Liver (tissue), 9 donors: ENCODE results near the gene COA1. TPM values are rescaled to one million over a fixed set of nuclear protein-coding genes. Genes with fewer than 3 reads are reported as not detected.

Experiments used
- DNase-seq: peaks from one replicate; pipeline ENCODE4 v3.0.0-alpha.2; 2017; ENCODE audit warnings: low spot score
- H3K27ac ChIP-seq, 2 donors: one replicate each; pipeline ENCODE4 v1.7.0; 2013; ENCODE audit warnings: inconsistent platforms in 2 of 2, low read length in 2 of 2, control low read depth in 1 of 2, low read depth in 1 of 2, mild to moderate bottlenecking in 1 of 2
- H3K27me3 ChIP-seq, 4 donors: one replicate each; pipeline versions ENCODE4 v1.6.1 to v1.7.0; 2013; ENCODE audit warnings: low read length in 3 of 4, inconsistent platforms in 1 of 4, mild to moderate bottlenecking in 1 of 4, moderate library complexity in 1 of 4; ENCODE audit not compliant: control insufficient read depth in 4 of 4, insufficient read depth in 4 of 4
- H3K36me3 ChIP-seq, 4 donors: one replicate each; pipeline versions ENCODE4 v1.6.1 to v1.7.0; 2013; ENCODE audit warnings: low read length in 3 of 4, mild to moderate bottlenecking in 3 of 4, low read depth in 1 of 4, moderate library complexity in 1 of 4; ENCODE audit not compliant: control insufficient read depth in 4 of 4, insufficient read depth in 3 of 4
- H3K4me1 ChIP-seq, 4 donors: one replicate each; pipeline versions ENCODE4 v1.6.1 to v1.7.0; 2013; ENCODE audit warnings: low read length in 3 of 4, mild to moderate bottlenecking in 3 of 4, moderate library complexity in 1 of 4; ENCODE audit not compliant: control insufficient read depth in 4 of 4, insufficient read depth in 4 of 4
- H3K4me3 ChIP-seq, 3 donors: one replicate each; pipeline versions ENCODE4 v1.6.1 to v1.7.0; 2013; ENCODE audit warnings: low read length in 3 of 3, control low read depth in 1 of 3, low read depth in 1 of 3, mild to moderate bottlenecking in 1 of 3
- H3K9ac ChIP-seq, 2 donors: one replicate each; pipeline ENCODE4 v1.7.0; 2013; ENCODE audit warnings: low read length in 2 of 2, mild to moderate bottlenecking in 2 of 2, moderate library complexity in 2 of 2, control low read depth in 1 of 2, low read depth in 1 of 2
- H3K9me3 ChIP-seq, 4 donors: one replicate each; pipeline versions ENCODE4 v1.6.1 to v1.7.0; 2013; ENCODE audit warnings: low read length in 3 of 4; ENCODE audit not compliant: control insufficient read depth in 4 of 4
- ATF3 ChIP-seq: IDR thresholded peaks from 2 replicates; pipeline ENCODE4 v1.6.1; 2016; ENCODE audit warnings: antibody characterized with exemption
- CTCF ChIP-seq: fragments of 150-350 bp; IDR thresholded peaks from 2 replicates; pipeline ENCODE4 v1.5.1; 2017; ENCODE audit warnings: improper control_type of control experiment, low read depth, low read length; ENCODE audit not compliant: missing input control
- FOXA1 ChIP-seq: IDR thresholded peaks from 2 replicates; pipeline ENCODE4 v1.6.1; 2016; ENCODE audit warnings: antibody characterized with exemption
- GABPA ChIP-seq, 2 donors: IDR thresholded peaks in 1 of 2; conservative IDR thresholded peaks in 1 of 2; 2 replicates each; pipeline ENCODE4 v1.6.1; 2016; ENCODE audit warnings: antibody characterized with exemption in 2 of 2, mild to moderate bottlenecking in 1 of 2, moderate library complexity in 1 of 2
- HNF4G ChIP-seq: IDR thresholded peaks from 2 replicates; pipeline ENCODE4 v1.6.1; 2016; ENCODE audit warnings: antibody characterized with exemption
- JUND ChIP-seq, 2 donors: IDR thresholded peaks; 2 replicates each; pipeline ENCODE4 v1.6.1; 2016; ENCODE audit warnings: antibody characterized with exemption in 2 of 2
- RAD21 ChIP-seq, 2 donors: IDR thresholded peaks; 2 replicates each; pipeline ENCODE4 v1.6.1; 2016; ENCODE audit warnings: antibody characterized with exemption in 2 of 2, mild to moderate bottlenecking in 2 of 2
- WGBS: extraction: QIAGEN DNeasy Blood & Tissue Kit; methylation state at CpG from one replicate; pipeline ENCODE4 v1.1.7; 2013; 5-methylcytosine and 5-hydroxymethylcytosine counted together
- polyA plus RNA-seq, 2 donors: library from polyadenylated mRNA; stranded (reverse) in 1 of 2; unstranded in 1 of 2; fragments of 200-250 nt in 1 of 2; fragments of >200 nt in 1 of 2; fragmentation: Nextera tagmentation in 1 of 2; extraction: Ambion mirVana in 1 of 2; gene quantifications; one replicate each; pipeline versions ENCODE4 v1.2.1 to v1.2.3, GENCODE V29; 2013 to 2015
- total RNA-seq, 2 donors: library from RNA; depleted of rRNA; stranded (reverse); fragments of >200 nt; gene quantifications; one replicate each; pipeline ENCODE4 v1.2.3, GENCODE V29; 2014
- TF ChIP-seq, protein P1 (sequence below): IDR thresholded peaks from 2 replicates; pipeline ENCODE4 v1.6.1; 2016; ENCODE audit warnings: antibody characterized with exemption
- donor health status: healthy.
- donor health status: healthy.
- donor health status: healthy.
- donor health status: healthy.
- donor health status: healthy.

COA1 gene
- total and polyA plus RNA-seq, 4 donors: 16.6 to 37.8 (median 29.4) TPM

DNA sequence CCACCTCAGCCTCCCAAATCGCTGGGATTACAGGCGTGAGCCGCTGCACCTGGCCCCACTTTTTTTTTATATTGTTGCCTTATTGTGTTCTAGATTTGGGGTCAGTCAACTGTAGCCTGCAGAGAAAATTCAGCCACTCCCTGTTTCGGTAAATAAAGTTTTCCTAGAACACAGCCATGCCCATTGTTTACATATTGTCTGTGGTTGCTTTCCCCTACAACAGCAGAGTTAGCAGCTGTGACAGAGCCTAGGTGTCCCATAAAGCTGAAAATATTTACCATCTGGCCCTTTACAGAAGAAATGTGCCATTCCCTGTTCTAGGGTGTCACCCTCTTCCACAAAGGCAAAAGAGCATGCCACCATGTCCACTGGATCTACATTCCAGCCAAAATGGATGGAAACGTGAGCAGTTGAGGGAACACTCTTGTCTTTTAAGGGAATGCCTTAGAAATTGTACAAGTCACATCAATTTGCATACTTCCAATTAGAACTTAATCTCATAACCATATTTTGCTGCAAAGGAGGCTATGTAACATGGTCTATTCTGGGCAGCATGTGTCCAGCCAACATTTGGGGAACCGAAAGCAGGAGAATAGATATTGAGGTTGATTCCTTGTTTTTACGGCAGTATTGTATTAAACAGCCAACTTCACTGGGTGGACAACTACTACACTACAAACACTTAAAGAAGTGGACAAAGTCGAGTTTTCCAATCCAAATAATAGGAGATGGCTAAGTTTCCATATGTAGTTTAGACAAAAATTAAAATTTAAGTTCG, 18.2 kb upstream of the COA1 start:
- Histone ChIP-seq H3K36me3 (no peaks in the 10 kb centered on the region), H3K27ac (no peak overlapping the region), H3K9ac (no peak overlapping the region), H3K4me3 (no peak overlapping the region), H3K4me1 (no peaks in the 10 kb centered on the region), H3K9me3 (no peaks in the 10 kb centered on the region), H3K27me3 (no peaks in the 10 kb centered on the region)
- DNase-seq: no peak
- WGBS: 86% methylated on average over 9 of the region's 9 CpGs
- TF ChIP-seq FOXA1 (no peak), GABPA (IDR thresholded peaks at IDR 0.05 in 1 of 2, conservative IDR thresholded peaks at IDR 0.05 in 1 of 2) (no peak), ATF3 (no peak)

GRCh38 chr7:43742692-43743091, 13.4 kb upstream of the COA1 start:
- no peak for DNase-seq
- H3K4me3 ChIP-seq: no peak overlapping the region
- H3K36me3 ChIP-seq: no peaks in the 10 kb centered on the region
- H3K4me1 ChIP-seq: no peaks in the 10 kb centered on the region
- no peak overlapping the region for H3K9ac ChIP-seq
- H3K27ac ChIP-seq: no peak overlapping the region
- H3K9me3 ChIP-seq: no peaks in the 10 kb centered on the region
- TF ChIP-seq RAD21 (IDR thresholded peaks at IDR 0.05): no peak
- no peaks in the 10 kb centered on the region for H3K27me3 ChIP-seq

DNA sequence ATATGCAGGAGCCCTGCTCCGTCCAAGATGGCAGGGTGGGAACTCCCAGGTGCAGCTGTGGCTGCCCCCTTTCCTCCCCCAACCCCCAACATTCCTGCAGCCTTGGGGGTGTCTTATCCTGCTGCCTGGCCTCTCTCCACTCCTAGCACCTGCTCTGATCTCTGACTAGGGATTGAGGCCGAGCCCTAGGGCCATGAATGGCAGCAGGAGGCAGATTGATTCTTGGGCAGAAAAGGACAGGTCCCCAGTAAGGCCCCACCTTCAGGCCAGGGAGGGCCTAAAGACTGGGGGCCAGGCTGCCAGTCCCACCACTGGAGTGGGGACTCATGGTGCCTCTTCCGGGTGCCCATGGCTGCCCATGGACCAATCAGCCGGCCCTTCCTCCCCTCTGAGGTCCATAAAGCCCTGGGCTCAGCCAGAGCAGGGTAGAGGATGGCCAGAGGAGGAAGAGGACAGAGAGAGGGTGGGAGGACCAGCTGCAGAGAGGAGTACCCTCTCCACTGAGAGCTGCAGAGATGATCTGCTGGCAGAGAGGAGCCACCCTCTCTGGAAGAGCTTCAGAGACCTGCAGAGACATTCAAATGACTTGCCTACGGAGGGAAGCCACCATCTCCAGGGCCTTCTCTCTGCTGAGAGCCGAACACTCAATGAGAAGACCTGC, 8.3 kb upstream of the COA1 start:
- no peak overlapping the region for H3K9ac ChIP-seq
- 92% methylated on average over 6 of the region's 6 CpGs for WGBS
- TF ChIP-seq JUND (IDR thresholded peaks at IDR 0.05) (no peak), HNF4G (no peak), CTCF (no peak)
- TF ChIP-seq, protein P1, sequence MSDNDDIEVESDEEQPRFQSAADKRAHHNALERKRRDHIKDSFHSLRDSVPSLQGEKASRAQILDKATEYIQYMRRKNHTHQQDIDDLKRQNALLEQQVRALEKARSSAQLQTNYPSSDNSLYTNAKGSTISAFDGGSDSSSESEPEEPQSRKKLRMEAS: no peak
- DNase-seq: no peak
- no peak overlapping the region for H3K4me3 ChIP-seq
- H3K27ac ChIP-seq: no peak overlapping the region
- no peaks in the 10 kb centered on the region for H3K9me3 ChIP-seq
- no peaks in the 10 kb centered on the region for H3K36me3 ChIP-seq
- no peaks in the 10 kb centered on the region for H3K4me1 ChIP-seq
- peaks cover 0 to 3% (median 0%) of the 10 kb centered on the region in 4 donors for H3K27me3 ChIP-seq
